ENCODE measurements around the gene SPHK1. TPM values are rescaled to one million over a fixed set of nuclear protein-coding genes. Genes with fewer than 3 reads are reported as not detected.

The SPHK1 gene
- total and polyA plus RNA-seq, 9 donors, result 1.6 to 2.8 (median 2.4) TPM

DNA sequence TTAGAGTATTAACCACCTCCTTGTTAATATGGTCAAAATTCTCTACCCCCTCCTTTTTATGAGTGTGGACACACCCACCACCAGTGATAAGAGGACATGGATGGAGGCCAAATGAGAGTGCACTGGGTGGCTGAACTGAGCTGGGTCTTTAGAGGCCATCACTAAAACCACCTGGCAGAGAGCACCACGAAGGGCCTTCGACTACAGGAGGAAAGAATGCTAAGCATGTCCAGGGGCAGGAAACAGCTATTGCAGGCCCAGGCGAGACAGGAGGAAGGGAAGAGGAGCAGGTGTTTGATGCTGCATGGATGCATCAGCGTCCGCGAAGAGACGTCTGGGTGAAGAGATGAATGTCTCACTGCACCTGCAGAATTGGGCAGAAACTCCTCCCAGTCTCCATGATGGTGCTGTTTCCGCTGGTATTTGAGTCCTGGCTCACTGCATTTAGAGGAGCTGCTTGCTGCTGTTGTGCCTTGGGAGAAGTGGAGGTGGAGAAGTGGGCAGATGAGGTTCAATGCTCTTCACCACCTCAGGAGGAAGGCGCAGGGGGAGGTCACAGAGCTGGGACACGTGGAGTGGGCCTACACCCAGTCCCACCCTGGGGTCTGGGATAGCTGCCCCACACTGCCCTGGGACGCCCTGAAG, 33.2 kb downstream of the SPHK1 start:
- DNase-seq, result no peak
- Histone ChIP-seq H3K27ac (ENCODE audit: low read length) (no peak overlapping the region), H3K4me1 (ENCODE audit: control insufficient read depth, insufficient read depth, low read length) (peaks cover 40% of the 10 kb centered on the region), H3K36me3 (ENCODE audit: control insufficient read depth, insufficient read depth, low read length) (peaks cover 15% of the 10 kb centered on the region), H3K9me3 (replicated peaks; ENCODE audit: control insufficient read depth, low read depth, low read length) (no peaks in the 10 kb centered on the region), H3K27me3 (ENCODE audit: control insufficient read depth, insufficient read depth, low read length) (no peaks in the 10 kb centered on the region), H3K4me3 (ENCODE audit: low read length) (no peak overlapping the region)
- WGBS (ENCODE audit: insufficient coverage), result 35% methylated on average over 5 of the region's 11 CpGs

GRCh38 chr17:76419576-76420260, 35.3 kb downstream of the SPHK1 start:
- no peak overlapping the region for H3K4me3 ChIP-seq (ENCODE audit: low read length)
- peaks cover 32% of the 10 kb centered on the region for H3K4me1 ChIP-seq (ENCODE audit: control insufficient read depth, insufficient read depth, low read length)
- H3K27ac ChIP-seq (ENCODE audit: low read length), result no peak overlapping the region
- H3K27me3 ChIP-seq (ENCODE audit: control insufficient read depth, insufficient read depth, low read length), result no peaks in the 10 kb centered on the region
- 80% methylated on average over 16 of the region's 17 CpGs for WGBS (ENCODE audit: insufficient coverage)
- DNase-seq, result no peak
- no peaks in the 10 kb centered on the region for H3K9me3 ChIP-seq (replicated peaks; ENCODE audit: control insufficient read depth, low read depth, low read length)
- H3K36me3 ChIP-seq (ENCODE audit: control insufficient read depth, insufficient read depth, low read length), result peaks cover 15% of the 10 kb centered on the region

DNA sequence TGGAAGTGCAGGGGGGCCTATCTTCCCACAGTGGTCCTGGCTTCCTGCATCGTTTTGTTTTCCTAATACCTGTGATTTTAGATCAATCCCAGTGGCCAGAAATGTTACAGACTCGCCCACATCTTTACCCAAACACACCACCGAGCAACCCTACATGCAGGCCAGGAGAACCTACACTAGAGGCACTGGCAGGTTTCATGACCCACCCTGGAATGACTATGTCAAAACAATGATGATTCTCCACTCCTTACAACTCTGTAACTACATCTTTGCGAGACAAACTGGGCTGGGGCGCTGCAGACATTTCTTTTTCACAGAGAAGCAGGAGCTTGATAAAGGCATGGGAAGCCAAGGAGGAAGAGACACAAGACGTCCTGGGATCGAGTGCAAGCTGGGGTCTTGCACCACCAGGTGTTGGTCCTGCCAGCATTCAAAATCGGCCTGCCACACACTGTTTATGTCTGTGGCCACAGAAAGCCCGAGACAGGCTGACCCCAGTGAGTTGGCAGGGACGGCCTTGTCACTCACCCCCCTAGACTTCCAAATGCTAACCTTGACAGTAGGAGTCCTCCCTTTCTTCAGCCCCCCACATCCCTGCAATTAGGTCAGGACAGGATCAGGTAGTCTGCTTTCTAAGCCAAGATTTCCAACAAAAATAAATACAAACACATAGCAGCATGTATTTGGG, 36.1 kb downstream of the SPHK1 start:
- Histone ChIP-seq H3K27me3 (ENCODE audit: control insufficient read depth, insufficient read depth, low read length) (no peaks in the 10 kb centered on the region), H3K4me1 (ENCODE audit: control insufficient read depth, insufficient read depth, low read length) (peaks cover 25% of the 10 kb centered on the region), H3K36me3 (ENCODE audit: control insufficient read depth, insufficient read depth, low read length) (peaks cover 15% of the 10 kb centered on the region), H3K4me3 (ENCODE audit: low read length) (no peak overlapping the region), H3K9me3 (replicated peaks; ENCODE audit: control insufficient read depth, low read depth, low read length) (no peaks in the 10 kb centered on the region), H3K27ac (ENCODE audit: low read length) (peak overlapping the region; percentile 22)
- 58% methylated on average over 6 of the region's 10 CpGs for WGBS (ENCODE audit: insufficient coverage)
- no peak for DNase-seq

DNA sequence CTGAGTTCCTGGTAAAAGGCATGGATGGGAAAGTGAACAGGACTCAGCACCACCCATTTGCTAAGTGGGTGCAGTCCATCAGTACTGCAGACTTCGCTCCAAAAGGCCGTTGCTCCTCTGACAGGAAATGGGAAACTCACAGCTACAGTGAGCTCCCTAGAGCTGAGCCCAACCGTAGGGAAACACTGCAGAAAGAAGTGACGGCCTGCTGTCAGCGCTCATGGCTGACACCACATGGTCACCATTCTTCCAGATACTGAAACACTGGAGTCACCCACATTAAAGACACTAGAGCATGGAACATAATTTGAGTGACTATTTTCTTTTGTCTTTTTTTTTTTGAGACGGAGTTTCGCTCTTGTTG, 36.6 kb downstream of the SPHK1 start:
- H3K36me3 ChIP-seq (ENCODE audit: control insufficient read depth, insufficient read depth, low read length), result peaks cover 15% of the 10 kb centered on the region
- H3K27ac ChIP-seq (ENCODE audit: low read length), result no peak overlapping the region
- H3K27me3 ChIP-seq (ENCODE audit: control insufficient read depth, insufficient read depth, low read length), result no peaks in the 10 kb centered on the region
- H3K9me3 ChIP-seq (replicated peaks; ENCODE audit: control insufficient read depth, low read depth, low read length), result no peaks in the 10 kb centered on the region
- no peak overlapping the region for H3K4me3 ChIP-seq (ENCODE audit: low read length)
- WGBS (ENCODE audit: insufficient coverage), result 34% methylated on average over 4 of the region's 7 CpGs
- peak; percentile 62 for DNase-seq
- H3K4me1 ChIP-seq (ENCODE audit: control insufficient read depth, insufficient read depth, low read length), result peaks cover 25% of the 10 kb centered on the region

DNA sequence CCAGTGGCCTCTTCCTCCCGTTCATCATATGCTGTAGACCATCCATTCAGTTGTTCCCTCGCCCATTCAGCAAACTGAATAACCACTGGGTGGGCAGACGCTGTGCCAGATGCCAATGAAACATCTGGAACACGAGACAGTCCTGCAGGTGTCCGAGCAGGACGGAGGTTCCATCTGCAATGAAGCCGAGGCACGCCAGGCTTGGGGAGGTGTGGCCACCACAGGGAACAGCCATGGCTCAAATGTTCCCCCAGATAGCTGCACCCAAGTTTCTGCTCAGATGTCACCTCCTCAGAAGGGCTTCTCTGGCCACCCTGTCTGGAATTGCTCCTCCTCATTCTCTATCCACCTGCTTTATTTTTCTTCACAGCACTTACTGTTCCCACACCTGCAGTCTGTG, 38.0 kb downstream of the SPHK1 start:
- whole genome bisulfite sequencing (ENCODE audit: insufficient coverage), result 87% methylated on average over 6 of the region's 8 CpGs
- no peaks in the 10 kb centered on the region for H3K9me3 ChIP-seq (replicated peaks; ENCODE audit: control insufficient read depth, low read depth, low read length)
- H3K36me3 ChIP-seq (ENCODE audit: control insufficient read depth, insufficient read depth, low read length), result peaks cover 7% of the 10 kb centered on the region
- H3K27me3 ChIP-seq (ENCODE audit: control insufficient read depth, insufficient read depth, low read length), result no peaks in the 10 kb centered on the region
- no peak for DNase-seq
- H3K4me3 ChIP-seq (ENCODE audit: low read length), result no peak overlapping the region
- no peak overlapping the region for H3K27ac ChIP-seq (ENCODE audit: low read length)
- peaks cover 17% of the 10 kb centered on the region for H3K4me1 ChIP-seq (ENCODE audit: control insufficient read depth, insufficient read depth, low read length)

GRCh38 chr17:76422860-76423259, 38.5 kb downstream of the SPHK1 start:
- DNase-seq, result no peak

GRCh38 chr17:76426853-76427252, 42.4 kb downstream of the SPHK1 start:
- no CpG with 5 or more reads among the region's 3 CpGs for WGBS (ENCODE audit: insufficient coverage)
- H3K4me1 ChIP-seq (ENCODE audit: control insufficient read depth, insufficient read depth, low read length), result no peaks in the 10 kb centered on the region

More at GRCh38 chr17:76422860-76423259, 38.5 kb downstream of the SPHK1 start:
- peaks cover 3% of the 10 kb centered on the region for H3K36me3 ChIP-seq (ENCODE audit: control insufficient read depth, insufficient read depth, low read length)
- no peak overlapping the region for H3K4me3 ChIP-seq (ENCODE audit: low read length)
- H3K27me3 ChIP-seq (ENCODE audit: control insufficient read depth, insufficient read depth, low read length), result no peaks in the 10 kb centered on the region
- H3K27ac ChIP-seq (ENCODE audit: low read length), result no peak overlapping the region
- 75% methylated on average over 6 of the region's 6 CpGs for WGBS (ENCODE audit: insufficient coverage)
- H3K4me1 ChIP-seq (ENCODE audit: control insufficient read depth, insufficient read depth, low read length), result peaks cover 17% of the 10 kb centered on the region
- no peaks in the 10 kb centered on the region for H3K9me3 ChIP-seq (replicated peaks; ENCODE audit: control insufficient read depth, low read depth, low read length)

GRCh38 chr17:76427501-76428231, 43.3 kb downstream of the SPHK1 start:
- 65% methylated on average over 3 of the region's 8 CpGs for WGBS (ENCODE audit: insufficient coverage)
- DNase-seq, result no peak
- peak overlapping the region; percentile 29 for H3K27ac ChIP-seq (ENCODE audit: low read length)
- no peaks in the 10 kb centered on the region for H3K4me1 ChIP-seq (ENCODE audit: control insufficient read depth, insufficient read depth, low read length)
- no peak overlapping the region for H3K4me3 ChIP-seq (ENCODE audit: low read length)
- H3K27me3 ChIP-seq (ENCODE audit: control insufficient read depth, insufficient read depth, low read length), result no peaks in the 10 kb centered on the region
- H3K36me3 ChIP-seq (ENCODE audit: control insufficient read depth, insufficient read depth, low read length), result no peaks in the 10 kb centered on the region
- H3K9me3 ChIP-seq (replicated peaks; ENCODE audit: control insufficient read depth, low read depth, low read length), result no peaks in the 10 kb centered on the region

More at GRCh38 chr17:76426853-76427252, 42.4 kb downstream of the SPHK1 start:
- Histone ChIP-seq H3K36me3 (ENCODE audit: control insufficient read depth, insufficient read depth, low read length) (no peaks in the 10 kb centered on the region), H3K4me3 (ENCODE audit: low read length) (no peak overlapping the region), H3K9me3 (replicated peaks; ENCODE audit: control insufficient read depth, low read depth, low read length) (no peaks in the 10 kb centered on the region), H3K27me3 (ENCODE audit: control insufficient read depth, insufficient read depth, low read length) (no peaks in the 10 kb centered on the region), H3K27ac (ENCODE audit: low read length) (no peak overlapping the region)
- DNase-seq, result no peak

- WGBS (ENCODE audit: insufficient coverage), result no CpG with 5 or more reads among the region's 1 CpG
- H3K4me1 ChIP-seq (ENCODE audit: control insufficient read depth, insufficient read depth, low read length), result no peaks in the 10 kb centered on the region
- no peak overlapping the region for H3K27ac ChIP-seq (ENCODE audit: low read length)
- H3K4me3 ChIP-seq (ENCODE audit: low read length), result no peak overlapping the region
- no peaks in the 10 kb centered on the region for H3K36me3 ChIP-seq (ENCODE audit: control insufficient read depth, insufficient read depth, low read length)
- H3K9me3 ChIP-seq (replicated peaks; ENCODE audit: control insufficient read depth, low read depth, low read length), result no peaks in the 10 kb centered on the region
- no peaks in the 10 kb centered on the region for H3K27me3 ChIP-seq (ENCODE audit: control insufficient read depth, insufficient read depth, low read length)
- DNase-seq, result no peak
Observed at GRCh38 chr17:76428511-76428910, 44.1 kb downstream of the SPHK1 start.

- H3K36me3 ChIP-seq (ENCODE audit: control insufficient read depth, insufficient read depth, low read length), result peaks cover 6% of the 10 kb centered on the region
- no peak overlapping the region for H3K4me3 ChIP-seq (ENCODE audit: low read length)
- DNase-seq, result no peak
- no CpG with 5 or more reads among the region's 2 CpGs for WGBS (ENCODE audit: insufficient coverage)
- no peaks in the 10 kb centered on the region for H3K9me3 ChIP-seq (replicated peaks; ENCODE audit: control insufficient read depth, low read depth, low read length)
- no peaks in the 10 kb centered on the region for H3K4me1 ChIP-seq (ENCODE audit: control insufficient read depth, insufficient read depth, low read length)
- no peaks in the 10 kb centered on the region for H3K27me3 ChIP-seq (ENCODE audit: control insufficient read depth, insufficient read depth, low read length)
- no peak overlapping the region for H3K27ac ChIP-seq (ENCODE audit: low read length)
Observed at GRCh38 chr17:76431509-76431908, 47.1 kb downstream of the SPHK1 start.
